Transverse colon (tissue), 1 donor: ENCODE data around the gene PSMD11.

Source experiments
- EP300 ChIP-seq: sonication (generic); formaldehyde crosslinking; IDR thresholded peaks from one replicate; pipeline ENCODE4 v1.6.1; 2017; ENCODE audit warnings: antibody characterized with exemption, low read depth
- POLR2A ChIP-seq: fragments of 450-650 bp; IDR thresholded peaks from one replicate; pipeline ENCODE4 v1.6.1; 2016; ENCODE audit warnings: antibody characterized with exemption, mild to moderate bottlenecking, moderate library complexity

DNA sequence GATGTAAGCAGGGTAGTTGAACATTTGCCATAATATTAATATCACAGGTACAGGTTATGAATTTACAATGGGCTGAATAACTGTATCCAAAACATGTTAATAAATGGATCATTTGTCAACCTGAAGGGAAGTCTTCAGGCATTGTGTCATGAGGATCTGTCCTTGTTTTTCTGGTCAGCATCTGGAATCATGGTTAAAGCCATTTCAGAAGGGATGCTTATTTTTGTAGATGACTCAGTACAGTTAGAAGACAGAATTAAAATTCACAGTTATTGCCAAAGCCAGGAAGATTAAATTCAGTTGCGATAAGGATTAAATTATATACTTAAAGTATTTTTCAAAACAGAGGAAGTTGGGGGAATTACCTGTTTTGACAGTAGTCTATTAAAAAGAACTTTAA lies 8.0 kb downstream of the PSMD11 start:
- TF ChIP-seq POLR2A (no peak), EP300 (no peak)
